ENCODE results near the gene PROB1.
"Not testable (repeated sequence)": the region's sequence is repeated elsewhere in the genome, so short reads cannot be mapped to it uniquely, and the experiment has no call there.

Gene PROB1

DNA sequence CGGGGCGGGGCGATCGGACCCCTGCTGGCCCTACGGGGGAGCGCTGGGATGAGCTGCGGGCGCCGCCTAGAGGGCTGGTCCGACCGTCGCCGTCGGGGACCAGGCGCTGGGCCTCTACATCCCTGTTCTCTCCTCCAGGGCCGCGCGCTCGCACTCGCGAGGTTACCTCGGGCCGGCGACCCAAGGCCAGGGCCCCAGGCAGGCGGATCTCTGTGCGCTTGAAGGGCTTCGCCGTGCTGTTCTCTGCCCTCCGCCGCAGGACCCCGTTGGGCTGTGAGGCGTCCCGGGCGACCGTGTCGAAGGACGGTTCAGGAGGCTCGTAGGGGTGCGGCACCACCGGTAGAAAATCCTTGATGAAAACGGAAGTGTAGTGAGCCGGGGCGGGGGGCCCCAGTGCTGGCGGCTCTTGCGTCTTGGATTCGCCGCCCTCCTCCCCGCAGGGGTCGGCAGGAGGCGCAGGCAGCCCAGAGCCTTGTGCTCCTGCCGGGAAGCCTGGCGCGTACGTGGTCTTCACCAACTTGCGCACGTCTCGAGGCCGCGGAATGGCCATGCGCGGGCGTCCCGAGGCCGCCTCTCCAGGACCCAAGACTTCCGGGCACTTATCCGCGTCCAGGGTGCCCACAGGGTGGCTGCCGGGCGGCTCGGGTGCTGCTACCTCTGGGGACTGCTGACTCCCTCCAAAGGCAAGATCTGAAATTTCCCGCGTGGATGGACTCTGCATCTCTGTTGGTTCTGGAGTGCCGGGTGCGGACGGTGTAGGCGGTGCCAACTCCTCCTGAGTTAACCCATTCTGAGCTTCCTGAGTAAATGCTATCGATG is 2.0 kb downstream of the PROB1 start:
- peak; percentile 53 to 81 for DNase-seq (ENCODE audit: low read depth in 2 of 2)

DNA sequence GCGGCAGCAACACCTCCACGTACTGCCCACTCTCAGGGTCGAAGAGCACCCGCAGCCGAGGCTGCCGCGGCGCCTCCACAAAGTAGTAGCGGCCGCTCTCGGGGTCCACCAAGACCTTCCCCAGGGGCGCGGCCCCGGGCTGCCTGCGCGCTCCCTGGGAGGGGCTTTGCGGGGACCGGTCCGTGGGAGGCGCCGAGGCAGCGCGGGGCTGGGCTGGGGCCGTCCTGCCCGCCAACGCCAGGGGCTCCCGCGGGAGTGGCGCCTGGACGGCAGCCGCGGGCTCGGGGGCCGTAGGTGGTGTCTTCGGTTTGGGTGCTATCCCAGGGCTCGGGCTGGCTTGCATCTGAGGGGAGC is 2.6 kb downstream of the PROB1 start:
- no peak for DNase-seq (ENCODE audit: low read depth in 2 of 2)

DNA sequence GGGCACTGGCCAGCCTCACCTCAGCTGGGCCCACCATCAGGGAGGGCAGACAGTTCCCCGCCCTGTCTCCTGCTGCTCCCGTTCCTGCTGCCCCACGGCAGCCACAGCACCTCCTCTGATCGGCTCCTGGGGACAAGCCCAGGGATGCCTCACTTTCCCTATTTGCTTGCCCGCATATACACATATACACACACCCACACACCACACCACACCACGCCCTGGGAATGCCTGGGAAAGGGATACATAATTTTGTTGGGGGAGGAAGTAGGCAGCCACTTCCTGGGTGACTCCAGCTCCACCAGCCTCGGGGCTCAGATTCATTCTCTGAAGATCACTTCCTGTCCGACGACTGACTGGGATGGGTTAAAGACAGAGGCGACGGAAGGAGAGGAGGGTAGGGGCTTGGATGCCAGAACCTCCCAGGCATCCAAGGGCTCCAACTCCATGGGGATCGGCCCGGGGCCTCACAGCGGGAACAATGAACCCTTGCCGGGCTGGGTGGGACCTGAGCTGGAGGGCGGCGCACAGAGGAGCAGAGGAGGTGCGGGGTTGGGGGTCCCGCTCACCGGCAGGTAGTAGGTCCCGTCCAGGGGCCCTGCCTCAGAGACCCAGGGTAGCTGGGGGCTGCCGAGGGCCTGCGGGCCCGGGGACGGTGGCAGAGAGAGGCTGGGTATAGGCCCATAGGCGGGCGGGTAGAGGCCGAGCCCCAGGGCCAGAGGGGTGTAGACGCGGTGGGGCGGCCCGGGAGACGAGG is 3.2 kb downstream of the PROB1 start:
- DNase-seq (ENCODE audit: low read depth in 2 of 2), result no peak

DNA sequence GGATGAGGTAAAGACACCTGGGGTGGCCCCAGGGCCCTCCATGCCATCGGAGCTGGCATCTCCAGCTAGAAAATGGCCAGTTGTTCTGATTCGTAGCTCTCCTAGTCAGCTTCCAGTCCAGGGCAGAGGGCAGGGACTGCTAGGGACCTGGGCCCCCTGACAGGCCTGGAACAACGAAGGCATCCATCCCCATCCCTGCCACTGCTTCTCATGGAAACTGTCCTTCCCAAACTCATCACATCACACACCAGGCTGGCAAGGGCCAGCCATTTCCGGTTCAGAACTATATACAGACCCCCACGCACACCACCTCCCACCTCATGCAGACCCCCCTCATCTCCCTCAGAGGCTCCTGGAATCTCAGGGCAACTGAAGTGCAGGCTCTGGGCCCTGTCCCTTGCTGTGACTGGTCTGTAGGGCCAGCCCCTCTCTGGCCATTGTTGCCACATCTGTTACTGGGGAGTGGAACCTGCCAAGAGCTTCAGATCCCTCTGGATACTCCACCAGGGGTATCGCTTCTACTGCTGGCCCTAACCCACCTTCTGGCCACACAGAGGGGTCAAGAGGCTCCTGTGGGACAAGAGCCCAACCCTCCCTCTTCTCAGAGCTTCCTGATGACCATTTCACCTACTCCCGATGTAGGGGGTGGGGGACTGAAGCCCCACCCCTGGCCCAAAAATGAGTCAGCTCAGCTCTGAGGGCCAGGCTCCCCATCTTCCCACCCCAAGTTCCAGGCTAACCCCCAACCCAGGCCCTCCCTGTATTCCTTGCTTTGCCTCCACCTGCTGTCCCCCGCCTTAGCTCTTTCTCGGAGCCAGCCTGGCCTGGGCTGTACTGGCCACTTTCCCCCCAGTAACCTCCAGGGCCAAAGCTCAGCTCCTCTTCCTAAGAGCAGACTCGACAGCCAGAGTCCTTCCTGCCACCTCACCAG is 4.0 kb downstream of the PROB1 start:
- DNase-seq (ENCODE audit: low read depth in 2 of 2), result no peak

DNA sequence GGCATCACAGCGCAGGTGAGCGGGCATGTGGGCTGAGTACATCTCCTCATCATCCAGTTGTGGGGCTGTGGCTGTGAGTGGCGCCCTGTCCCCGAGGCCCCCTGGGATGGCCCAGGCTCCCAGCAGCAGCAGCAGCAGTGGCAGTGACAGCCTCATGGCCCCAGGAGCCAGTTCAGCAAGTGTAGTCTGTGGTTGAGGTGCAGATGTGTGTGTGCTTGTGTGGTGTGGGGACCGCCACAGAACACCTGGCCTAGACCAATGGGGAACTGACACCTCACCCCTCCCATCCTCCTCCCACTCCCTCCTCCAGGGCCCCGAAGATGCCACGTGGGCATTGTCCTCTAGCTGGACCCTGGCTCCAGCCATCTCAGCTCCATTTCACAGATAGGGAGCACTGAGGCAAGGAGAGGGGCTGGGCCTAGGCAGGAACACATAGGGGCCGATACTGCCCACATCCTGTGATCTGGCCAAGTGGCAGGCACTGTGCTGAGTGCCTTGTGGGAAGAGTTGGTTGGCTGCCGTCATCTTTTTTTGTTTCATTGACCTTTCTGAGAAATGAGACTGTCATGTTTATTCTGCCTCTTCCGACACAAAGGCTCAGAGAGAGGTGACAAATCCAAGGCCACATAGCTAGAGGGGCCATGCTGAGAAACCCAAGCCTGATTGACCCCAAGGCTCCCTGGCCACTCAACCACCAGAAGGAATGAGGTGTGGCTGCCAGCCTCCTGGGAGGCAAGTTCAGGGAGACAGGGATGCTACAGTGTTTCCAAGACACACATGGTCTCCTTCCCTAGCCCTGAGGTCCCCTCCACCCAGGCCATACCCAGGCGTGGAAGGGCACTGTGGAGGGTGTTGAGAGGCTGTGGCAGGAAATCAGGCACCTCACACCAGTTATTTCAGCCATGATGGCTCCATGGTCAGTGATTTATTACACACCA is 4.9 kb downstream of the PROB1 start, which contains the start of gene MZB1:
Gene MZB1 (minus strand): TSS at position 213 of the 938 bp plus-strand sequence. CDS start 57 bp downstream, at position 156.
- no peak for DNase-seq (ENCODE audit: low read depth in 2 of 2)

DNA sequence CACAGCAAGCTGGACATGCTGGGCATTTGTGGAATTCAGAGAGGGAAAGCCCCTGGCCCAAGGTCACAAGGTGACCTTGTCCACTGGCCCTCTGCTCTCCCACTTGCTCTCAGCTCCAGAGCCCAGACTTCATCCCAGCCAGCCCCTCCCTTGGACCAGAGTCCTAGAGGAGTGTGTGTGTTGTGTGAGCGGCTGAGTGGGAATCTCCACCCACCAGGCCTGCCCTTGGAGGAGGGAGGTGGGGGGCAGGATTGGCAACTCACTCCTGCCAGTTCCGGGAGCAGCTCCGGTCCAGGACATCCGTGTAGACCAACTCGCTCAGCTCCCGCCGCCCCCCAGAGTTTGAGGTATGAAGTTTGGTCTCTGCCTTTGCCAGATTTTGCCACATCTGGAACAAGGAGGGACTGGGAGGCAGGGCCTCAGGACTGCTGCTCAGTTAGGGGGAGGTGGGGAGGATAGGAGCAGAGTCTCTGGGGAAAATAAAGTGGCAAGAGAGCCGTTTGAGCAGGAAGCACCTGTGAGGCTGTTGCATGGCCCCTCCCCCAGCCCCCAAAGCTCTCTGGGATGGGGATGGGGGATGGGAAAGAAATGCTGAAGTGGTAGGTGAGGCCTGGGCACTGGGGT is 6.6 kb downstream of the PROB1 start:
- no peak for DNase-seq (ENCODE audit: low read depth in 2 of 2)

DNA sequence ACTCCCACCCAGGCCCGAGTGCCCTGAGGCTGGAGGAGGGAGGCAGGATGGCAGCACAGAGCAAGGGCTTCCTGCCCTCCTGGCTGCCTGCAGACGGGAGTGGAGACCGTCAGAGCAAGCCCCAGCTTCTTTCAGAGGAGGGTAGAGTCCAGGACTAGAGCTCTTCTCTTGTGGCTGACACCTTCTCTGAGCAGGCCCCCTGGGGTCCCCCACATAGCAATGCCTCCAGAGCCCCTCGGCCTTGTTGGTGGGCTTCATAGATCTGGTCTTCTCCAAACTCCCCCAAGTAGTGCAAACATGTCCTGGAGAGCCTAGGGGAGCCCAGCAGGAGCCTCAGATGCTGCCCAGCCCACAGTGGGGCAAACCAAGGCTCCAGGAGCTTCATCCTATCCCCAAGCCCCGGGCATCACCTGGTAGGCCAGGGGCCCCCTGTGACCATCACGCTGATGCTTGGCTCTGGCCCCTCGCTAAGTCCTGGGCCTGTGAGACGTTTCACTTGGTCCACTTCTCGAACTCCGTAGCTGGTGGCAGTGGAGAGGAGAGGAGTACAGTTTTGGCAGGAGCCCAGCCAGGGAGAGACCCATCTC is 7.2 kb downstream of the PROB1 start:
- no peak for DNase-seq (ENCODE audit: low read depth in 2 of 2)

DNA sequence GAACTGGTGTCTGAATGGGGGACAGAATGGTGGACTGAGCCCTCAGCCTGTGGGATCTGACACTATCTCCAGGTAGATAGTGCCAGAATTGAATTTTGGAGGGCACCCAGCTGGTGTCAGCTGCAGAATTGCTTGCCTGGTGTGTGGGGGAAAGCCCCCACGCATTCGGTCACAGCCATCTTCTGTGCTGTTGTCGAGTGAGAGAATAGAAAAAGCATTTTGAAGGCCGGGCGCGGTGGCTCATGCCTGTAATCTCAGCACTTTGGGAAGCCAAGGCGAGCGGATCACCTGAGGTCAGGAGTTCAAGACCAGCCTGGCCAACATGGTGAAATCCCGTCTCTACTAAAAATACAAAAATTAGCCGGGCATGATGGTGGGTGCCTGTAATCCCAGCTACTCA is 7.9 kb downstream of the PROB1 start:
- DNase-seq (ENCODE audit: low read depth in 2 of 2), result not testable (repeated sequence)

DNA sequence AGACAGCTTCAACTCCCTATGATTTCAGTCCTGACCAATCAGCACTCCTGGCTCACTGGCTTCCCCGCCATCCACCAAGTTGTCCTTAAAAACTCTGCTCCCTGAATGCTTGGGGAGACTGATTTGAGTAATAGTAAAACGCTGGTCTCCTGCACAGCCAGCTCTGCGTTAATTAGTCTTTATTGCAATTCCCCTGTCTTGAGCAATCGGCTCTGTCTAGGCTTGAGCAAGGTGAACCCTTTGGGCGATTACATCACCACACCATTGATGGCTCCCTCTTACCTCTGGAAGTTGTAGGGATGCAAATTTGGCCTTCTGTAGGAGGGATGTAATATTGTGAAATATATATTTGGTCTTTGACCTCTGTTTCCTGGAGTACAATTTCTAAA is 8.9 kb downstream of the PROB1 start:
- DNase-seq (ENCODE audit: low read depth in 2 of 2), result no peak

DNA sequence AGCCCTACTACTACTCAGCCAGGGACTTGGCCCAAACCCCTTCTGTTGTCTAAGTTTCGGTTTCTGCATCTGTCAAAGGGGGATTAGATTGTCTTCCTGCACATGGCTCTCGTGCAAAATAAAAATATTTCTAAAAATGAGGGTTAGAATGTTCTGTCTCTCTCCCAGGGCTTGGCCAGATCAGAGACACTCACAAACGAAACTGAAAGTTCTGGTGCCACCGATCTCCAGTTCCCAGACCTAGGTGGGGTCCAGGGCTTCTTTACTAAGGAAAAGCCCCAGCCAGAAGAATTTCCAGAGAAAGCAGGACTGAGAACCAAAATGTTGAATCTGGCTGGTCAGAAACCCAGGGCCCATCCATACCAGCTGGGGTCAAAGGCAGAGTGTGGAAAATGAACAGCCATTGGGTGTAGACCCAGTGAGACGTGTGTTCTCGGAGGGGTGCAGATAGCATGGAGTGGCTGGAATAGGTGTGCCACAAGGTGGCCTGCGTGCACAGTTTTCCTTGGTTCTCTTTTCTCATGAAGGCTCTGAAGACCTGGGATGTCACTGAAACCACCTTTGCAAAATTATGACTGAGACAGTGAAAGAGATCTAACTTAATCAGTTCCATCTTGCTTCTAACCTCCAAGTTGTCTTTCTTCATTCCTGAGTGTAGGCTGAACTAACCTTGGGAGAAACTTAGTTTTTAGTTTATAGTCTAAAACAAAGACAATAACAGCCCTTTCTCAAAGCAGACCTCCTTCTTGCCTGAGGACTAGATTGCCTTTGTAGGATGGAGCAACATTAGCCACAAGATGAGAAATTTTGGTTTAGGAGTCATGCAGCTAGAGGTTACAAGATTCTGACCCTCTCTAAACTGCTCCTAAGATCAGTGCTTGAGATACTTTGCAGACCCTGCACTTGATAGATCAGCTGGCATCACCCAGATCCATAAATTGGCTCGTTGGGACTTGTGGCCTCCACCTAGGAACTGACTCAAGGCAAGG is 9.5 kb downstream of the PROB1 start:
- no peak for DNase-seq (ENCODE audit: low read depth in 2 of 2)

DNA sequence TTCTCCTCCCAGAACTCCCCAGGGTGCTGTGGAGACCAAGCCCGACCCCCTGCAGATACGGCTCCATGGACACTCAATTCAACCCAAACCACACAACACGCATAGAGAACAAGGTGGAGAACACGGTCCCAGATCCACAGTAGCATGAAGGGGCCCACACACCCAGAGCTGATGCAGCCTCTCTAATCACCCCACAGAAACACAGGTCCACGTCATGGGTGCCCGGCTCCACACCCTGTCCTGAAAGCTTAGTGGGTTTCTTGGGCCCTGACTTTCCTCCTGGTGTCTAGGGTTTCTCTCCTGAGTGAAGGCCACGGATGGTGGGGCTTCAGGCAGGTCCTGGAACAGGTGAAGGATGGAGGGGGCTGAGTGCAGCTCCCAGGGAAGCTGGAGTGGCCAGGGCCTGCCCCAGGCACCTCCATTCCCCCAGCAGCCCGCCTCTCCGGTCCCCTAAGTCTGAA is 10.3 kb downstream of the PROB1 start:
- no peak for DNase-seq (ENCODE audit: low read depth in 2 of 2)

DNA sequence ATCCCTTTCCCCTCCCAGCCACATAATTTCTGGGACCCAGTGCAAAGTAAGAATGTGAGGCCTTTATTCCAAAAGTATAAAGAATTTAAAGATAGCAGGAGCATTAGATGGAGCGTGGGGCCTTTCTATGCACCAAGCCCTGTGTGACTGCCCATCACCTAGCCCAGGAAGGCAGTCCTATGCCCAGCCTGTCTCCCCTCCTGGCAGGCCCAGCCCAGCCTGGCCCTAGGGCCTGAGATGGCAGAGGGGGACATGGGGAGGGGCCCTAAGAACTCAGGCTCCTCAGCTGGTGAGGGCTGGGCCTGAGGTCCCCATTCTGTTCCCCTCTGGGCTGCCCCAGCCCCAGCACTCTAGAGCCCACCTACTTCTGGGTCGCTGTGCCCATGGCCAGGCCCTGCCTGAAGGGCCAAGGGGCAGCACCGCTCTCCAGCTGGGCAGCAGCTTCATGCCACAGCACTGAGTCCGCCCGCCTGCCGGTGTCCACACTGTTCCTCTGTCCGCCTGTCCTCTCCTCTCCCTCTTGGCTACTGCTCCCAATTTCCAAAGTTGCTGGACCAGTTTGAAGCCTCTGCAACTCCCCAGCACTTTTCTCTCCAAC is 10.8 kb downstream of the PROB1 start:
- DNase-seq (ENCODE audit: low read depth in 2 of 2), result no peak

DNA sequence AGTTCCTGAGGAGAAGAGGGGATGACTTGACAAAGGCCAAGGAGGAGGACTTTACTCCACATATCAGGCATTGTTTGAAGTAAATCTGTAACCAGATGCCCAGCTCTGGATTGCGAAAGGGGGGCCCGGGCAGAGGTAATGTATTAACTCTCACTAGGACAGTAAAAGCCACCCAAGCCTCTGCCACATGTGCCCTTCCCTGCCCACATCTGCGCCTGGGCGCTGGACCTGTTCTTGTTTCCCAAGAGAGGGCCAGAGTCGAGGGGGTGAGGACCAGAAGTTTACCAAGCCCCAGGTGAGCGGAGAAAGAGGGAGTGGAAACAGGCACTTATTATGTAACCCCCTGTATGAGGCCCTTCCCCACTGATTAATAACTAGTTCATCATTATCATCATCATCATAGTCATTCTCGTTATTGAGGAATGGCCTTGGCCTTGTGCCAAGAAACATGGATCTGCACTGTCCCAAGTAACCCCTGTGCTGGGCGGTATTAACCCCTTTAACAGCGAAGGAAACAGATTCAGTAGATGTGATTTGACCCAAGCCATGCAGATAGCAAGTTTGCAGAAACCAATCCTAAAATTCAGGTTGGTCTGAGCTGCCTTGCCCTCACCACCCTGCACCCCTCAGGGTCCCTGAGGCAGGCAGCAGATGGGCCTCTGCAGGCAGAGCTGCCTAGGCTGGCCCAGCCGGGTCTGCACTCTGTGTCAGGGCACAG is 11.5 kb downstream of the PROB1 start, which contains the start of gene SLC23A1:
Gene SLC23A1 (minus strand): TSS at position 23 of the 718 bp plus-strand sequence. CDS start 44 bp downstream, outside the sequence.
- no peak for DNase-seq (ENCODE audit: low read depth in 2 of 2)

DNA sequence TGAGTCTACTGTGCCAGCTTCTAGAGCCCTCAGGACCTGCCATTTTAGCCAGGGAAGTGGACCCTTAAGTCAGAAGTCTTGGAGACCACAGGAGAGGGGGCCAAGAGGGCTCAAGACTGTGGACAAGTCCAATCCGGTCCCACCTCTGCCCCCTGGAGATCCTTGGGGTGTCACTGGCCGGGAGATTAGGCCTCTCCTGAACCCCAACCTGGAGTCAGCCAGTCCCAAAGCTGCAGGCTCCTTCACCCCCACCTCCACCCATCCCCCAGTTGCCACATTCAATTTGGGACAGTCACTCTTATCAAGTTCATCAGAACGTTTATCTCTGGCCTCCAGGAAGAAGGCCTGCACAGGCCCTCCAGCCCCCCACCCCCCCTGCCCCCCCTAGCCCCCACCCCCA is 12.1 kb downstream of the PROB1 start:
- no peak for DNase-seq (ENCODE audit: low read depth in 2 of 2)

DNA sequence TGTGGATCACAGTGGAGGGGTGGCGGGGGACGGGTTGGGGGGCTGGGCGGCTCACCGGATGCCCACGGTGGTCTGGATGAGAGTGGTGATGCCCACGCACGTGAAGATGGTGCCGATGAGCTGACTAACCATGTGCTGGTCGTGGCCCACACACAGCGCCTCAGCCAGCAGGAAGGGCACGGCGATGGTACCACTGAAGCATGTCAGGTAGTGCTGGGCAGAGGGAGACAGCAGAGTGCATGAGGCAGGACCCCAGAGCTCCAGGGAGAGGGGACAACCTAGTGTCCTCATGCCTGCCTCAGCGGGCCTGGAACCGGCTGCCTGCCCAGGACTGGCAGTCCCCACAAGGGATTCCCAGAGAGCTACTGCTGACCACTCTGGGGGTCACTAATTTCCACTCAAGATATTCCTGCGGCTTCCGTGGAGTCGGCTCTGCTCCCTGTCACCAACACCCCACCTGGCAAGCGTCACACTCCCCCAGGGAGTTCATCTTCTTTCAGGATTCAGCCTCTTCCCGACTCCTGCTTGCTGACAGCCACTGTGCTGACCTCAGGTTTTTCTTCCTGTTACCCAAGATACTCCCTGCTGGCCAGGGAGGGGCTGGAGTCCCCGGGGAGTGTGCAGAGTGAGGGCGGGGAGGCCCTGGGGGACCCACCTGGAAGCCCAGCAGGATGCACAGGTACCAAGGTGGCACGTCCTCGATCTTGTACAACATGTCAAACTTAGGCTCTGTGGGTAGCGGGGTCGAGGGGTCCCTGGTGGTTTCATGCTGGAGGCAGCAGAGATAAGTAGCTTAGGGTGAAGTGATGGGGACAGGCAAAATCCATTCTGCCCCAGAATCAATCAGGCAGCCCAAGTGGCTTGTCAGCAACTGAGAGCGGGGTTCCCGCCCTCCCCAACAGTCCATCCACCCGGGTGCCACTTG is 12.8 kb downstream of the PROB1 start:
- no peak for DNase-seq (ENCODE audit: low read depth in 2 of 2)
